Retinal pigment epithelial cell (primary cell): ENCODE results near the gene MGAT4A.
A peak's percentile ranks its signal among the peaks of the same experiment; 100 is the strongest.
"Not testable (repeated sequence)": the region's sequence is repeated elsewhere in the genome, so short reads cannot be mapped to it uniquely, and the experiment has no call there.

Source experiments
- DNase-seq: peaks from one replicate; pipeline ENCODE4 v3.0.0-alpha.2; 2010; ENCODE audit warnings: low read depth
- H3K4me3 ChIP-seq: 2 replicates; pipeline ENCODE4 v1.5.1; 2011; ENCODE audit warnings: mild to moderate bottlenecking, low read length, control low read depth, moderate library complexity
- TF ChIP-seq, protein P1 (sequence below): conservative IDR thresholded peaks from 2 replicates; pipeline ENCODE4 v1.5.1; 2011; ENCODE audit warnings: low read depth, low read length, control low read depth, inconsistent platforms

The MGAT4A gene

DNA sequence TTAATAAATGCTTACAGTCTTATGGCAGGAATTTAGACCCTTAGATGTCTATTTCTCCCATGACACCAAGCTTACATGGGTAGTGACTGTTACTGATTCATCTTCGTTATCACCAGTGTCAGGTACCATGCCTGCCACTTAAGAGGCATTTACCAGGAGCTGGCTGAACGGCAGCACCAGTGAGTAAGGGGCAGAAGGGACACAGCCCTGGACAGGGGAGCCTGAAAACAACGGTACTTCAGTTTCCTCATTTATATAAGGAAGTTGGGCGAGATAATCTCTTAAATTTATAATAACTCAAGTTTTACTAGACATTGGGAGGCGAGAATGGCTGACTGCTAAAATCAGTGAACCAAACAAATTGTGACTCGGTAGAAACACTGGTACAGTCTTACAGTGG is 123.8 kb downstream of the MGAT4A start:
- peak overlapping the region; percentile 90 for H3K4me3 ChIP-seq
- no peak for DNase-seq
- TF ChIP-seq, protein P1, sequence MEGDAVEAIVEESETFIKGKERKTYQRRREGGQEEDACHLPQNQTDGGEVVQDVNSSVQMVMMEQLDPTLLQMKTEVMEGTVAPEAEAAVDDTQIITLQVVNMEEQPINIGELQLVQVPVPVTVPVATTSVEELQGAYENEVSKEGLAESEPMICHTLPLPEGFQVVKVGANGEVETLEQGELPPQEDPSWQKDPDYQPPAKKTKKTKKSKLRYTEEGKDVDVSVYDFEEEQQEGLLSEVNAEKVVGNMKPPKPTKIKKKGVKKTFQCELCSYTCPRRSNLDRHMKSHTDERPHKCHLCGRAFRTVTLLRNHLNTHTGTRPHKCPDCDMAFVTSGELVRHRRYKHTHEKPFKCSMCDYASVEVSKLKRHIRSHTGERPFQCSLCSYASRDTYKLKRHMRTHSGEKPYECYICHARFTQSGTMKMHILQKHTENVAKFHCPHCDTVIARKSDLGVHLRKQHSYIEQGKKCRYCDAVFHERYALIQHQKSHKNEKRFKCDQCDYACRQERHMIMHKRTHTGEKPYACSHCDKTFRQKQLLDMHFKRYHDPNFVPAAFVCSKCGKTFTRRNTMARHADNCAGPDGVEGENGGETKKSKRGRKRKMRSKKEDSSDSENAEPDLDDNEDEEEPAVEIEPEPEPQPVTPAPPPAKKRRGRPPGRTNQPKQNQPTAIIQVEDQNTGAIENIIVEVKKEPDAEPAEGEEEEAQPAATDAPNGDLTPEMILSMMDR: no peak

GRCh38 chr2:98606431-98606830 is 124.5 kb downstream of the MGAT4A start:
- no peak overlapping the region for H3K4me3 ChIP-seq
- TF ChIP-seq, protein P1: no peak
- DNase-seq: no peak

GRCh38 chr2:98605076-98605475 is 125.9 kb downstream of the MGAT4A start:
- no peak for DNase-seq
- TF ChIP-seq, protein P1: no peak
- no peak overlapping the region for H3K4me3 ChIP-seq

- H3K4me3 ChIP-seq: no peak overlapping the region
- DNase-seq: no peak
- TF ChIP-seq, protein P1: no peak
These were observed 126.4 kb downstream of the MGAT4A start for GRCh38 chr2:98604547-98604946.

DNA sequence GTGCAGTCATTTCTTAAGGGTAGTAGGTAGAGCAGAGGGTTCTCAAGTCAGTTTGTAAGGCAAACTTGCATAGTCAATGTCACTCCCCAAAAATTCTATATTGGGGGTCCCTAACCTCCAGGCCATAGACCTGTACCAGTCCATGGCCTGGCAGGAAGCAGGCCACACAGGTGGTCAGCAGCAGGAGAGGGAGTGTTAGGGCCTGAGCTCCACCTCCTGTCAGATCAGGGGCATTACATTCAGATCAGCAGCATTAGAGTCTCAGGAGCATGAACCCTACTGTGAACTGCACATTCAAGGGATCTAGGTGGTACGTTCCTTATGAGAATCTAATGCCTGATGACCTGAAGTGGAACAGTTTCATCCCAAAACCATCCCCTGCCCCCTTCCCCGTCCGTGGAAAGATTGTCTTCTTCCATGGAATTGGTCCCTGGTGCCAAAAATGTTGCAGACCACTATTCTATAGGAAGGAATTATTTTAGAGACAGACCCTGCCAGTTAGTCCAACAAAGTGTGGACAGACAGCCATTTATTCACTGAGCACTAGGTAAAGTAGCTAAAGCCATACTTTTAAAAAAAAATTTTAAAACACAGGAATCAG is 129.3 kb downstream of the MGAT4A start:
- no peak overlapping the region for H3K4me3 ChIP-seq
- peak; percentile 16 for DNase-seq
- TF ChIP-seq, protein P1: peak; percentile 83

DNA sequence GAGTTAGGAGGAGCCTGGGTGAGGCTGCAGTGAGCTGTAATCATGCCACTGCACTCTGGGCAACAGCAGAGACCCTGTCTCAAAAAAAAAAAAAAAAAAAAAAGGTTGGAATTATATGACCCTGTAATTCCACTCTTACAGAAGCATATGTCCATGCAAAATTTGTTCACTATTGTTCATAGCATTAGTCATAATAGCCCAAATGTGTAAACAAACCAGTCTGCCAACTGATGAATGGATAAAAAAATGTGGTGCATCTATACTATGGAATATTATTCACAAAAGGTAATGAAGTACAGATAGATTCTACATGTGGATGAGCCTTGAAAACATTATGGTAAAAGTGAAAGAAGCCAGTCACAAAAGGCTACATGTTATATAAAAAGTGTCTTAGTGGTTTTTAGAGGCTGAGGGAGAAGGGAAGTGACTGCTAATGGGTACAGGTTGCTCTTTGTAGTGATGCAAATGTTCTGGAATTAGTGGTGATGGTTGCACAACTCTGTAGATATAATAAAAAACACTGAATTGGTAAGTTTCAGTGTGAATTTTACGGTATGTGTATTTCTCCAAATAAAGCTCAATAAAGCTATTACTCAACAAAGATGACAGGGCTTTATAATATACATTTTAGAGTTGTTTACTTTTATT is 132.0 kb downstream of the MGAT4A start:
- no peak for DNase-seq
- H3K4me3 ChIP-seq: no peak overlapping the region
- TF ChIP-seq, protein P1: no peak

DNA sequence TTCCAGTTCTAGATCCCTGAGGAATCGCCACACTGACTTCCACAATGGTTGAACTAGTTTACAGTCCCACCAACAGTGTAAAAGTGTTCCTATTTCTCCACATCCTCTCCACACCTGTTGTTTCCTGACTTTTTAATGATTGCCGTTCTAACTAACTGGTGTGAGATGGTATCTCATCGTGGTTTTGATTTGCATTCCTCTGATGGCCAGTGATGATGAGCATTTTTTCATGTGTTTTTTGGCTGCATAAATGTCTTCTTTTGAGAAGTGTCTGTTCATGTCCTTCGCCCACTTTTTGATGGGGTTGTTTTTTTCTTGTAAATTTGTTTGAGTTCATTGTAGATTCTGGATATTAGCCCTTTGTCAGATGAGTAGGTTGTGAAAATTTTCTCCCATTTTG is 136.3 kb downstream of the MGAT4A start:
- H3K4me3 ChIP-seq, DNase-seq: not testable (repeated sequence)

- TF ChIP-seq, protein P1: no peak
- H3K4me3 ChIP-seq: no peak overlapping the region
- DNase-seq: no peak
These were observed 138.4 kb downstream of the MGAT4A start for GRCh38 chr2:98592565-98592964.
